ENCODE results near the gene KATNIP. TPM values are rescaled to one million over a fixed set of nuclear protein-coding genes. Genes with fewer than 3 reads are reported as not detected.
"Not testable (repeated sequence)": the region's sequence is repeated elsewhere in the genome, so short reads cannot be mapped to it uniquely, and the experiment has no call there.

KATNIP gene
- total RNA-seq, 1 donor from 2014 or later: 22.6 TPM

DNA sequence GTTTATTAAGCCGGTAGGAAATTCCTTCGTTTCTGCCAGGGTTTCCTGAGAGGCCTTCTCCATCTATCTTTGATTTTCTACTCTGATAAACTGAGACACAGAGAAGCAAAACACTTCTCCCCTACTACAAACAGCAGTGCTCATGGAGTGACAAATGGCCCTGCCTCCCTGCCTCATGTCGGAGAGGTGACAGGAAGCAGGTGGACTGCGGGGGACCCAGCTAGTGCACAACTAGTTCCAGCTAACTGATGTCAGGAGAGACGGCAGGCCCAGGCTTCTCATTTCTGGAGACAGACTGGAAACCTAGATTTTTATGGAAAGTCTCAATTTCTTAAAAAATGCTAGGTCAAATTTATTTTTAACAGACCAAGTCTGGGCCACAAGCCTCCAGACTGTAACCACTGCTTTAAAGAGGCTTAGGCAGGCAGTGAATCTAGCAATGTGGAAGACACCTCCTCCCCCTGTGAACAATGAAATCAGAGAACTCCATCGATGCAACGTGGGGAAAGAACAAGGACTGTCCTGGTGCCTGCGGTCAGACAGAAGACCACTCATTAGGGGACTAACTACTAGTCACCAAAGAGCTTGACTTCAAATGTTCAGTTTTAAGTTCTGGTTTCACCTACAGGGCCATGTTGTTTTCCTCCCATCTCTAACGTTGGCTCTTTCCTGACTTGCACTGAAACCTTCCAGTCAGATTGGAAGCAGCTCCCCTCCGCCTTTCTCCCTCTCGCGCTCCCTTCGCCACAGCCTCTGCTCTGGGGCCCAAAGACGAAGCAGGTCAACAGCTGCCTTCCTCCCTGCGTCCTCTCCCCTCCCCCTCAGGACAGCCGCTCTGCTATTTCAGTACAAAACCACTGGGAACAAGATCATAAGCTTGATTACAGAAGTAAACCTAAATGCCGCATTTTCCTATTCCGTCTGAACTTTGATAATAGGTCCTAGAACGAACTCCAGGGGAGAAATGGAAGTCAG, 17.8 kb upstream of the KATNIP start:
- intact Hi-C loops (cut with DNase I): no loop called here
- DNase-seq (ENCODE audit: low spot score): peak; percentile 41

DNA sequence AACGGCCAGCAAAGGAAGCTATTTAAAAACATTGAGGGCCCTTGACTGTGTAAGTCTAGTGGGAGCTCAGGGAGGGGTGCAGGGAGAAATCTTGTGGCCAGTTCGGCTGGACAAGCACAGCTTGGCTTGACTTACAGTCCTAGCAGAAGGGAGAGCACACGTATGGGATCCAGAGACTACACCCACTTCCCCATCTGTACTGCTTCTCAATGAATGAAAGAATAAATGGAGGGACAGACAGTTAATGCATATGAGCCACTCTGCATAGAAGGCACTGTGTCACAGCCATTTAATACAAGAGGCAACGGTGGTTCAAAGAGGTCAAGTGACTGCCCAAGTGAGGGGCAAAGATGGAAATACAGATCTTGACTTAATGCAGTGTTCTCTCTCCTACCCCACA, 15.7 kb upstream of the KATNIP start:
- intact Hi-C loops (cut with DNase I): no loop called here
- peak; percentile 29 for DNase-seq (ENCODE audit: low spot score)

DNA sequence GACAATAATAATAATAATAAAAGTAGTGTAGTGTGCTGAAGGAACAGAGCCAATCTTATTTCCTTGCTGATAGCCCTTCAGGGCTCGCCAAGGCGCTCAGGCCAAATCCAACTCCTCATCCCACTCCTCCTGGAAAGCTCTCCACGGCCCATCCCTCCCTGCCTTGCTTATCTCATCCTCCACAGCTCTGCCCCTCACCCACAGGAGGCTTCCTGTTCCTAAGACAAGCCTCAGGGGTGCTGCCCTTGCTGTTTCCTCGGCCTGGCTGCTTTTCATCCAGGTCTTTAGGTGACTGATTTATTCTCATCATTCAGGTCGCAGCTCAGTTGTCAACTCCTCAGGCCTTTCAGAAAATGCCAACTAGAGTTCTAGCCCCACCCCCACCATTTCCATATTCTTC, 11.4 kb upstream of the KATNIP start:
- DNase-seq (ENCODE audit: low spot score): no peak
- intact Hi-C loops (cut with DNase I): no loop called here

DNA sequence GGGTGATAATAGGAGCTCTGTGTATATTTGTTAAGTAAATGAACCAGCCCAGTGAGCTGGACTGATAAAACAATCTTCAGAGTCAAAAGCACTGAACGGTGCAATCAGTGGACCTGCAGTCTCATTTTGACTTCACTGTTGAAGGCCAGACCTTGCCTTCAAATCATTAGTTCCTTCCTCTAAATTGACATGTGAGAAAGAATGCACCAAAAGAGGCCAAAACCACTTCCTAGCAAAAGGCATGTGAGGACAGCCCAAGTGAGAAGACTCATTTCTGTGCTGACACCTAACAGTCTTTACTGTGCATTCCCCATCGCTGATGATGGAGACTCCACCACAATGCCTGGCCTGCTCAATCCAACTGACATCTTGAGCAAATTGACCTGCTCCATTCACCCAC, 10.8 kb upstream of the KATNIP start:
- intact Hi-C loops (cut with DNase I): no loop called here
- no peak for DNase-seq (ENCODE audit: low spot score)

DNA sequence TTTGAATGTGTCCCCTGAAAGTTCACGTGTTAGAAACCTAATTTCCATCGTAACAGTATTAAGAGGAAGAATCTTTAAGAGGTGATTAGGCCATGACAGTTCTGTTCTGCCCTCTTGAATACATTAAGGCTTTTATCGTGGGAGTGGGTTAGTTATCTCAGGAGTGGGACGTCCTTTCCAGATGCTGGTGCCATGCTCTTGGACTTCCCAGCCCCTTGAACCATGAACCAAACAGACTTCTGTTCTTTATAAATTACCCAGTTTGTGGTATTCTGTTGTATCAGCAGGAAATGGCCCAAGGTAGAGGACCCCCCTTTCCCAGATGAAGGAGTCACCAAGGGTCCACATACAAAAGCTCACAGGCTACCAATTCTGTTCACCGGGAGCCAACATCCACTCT, 10.3 kb upstream of the KATNIP start:
- DNase-seq (ENCODE audit: low spot score): no peak
- intact Hi-C loops (cut with DNase I): no loop called here

DNA sequence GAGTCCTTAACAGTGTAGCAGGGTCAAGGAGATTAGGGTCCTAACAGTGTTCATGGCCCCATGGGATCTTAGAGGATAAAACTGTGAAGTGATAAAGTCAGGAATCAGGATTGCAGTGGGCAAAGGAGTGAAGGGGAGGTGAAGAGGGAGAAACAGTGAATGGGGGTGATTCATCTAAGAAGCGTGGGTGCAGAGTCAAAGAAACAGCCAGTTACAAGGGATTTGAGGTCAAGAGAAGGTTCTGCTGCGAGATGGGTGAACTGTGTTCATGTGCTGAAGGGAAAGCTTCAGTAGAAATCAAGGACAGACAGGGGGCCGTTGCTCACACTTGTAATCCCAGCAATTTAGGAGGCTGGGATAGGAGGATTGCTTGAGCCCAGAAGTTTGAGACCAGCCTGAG, 6.1 kb upstream of the KATNIP start:
- intact Hi-C loops (cut with DNase I): no loop called here
- no peak for DNase-seq (ENCODE audit: low spot score)

DNA sequence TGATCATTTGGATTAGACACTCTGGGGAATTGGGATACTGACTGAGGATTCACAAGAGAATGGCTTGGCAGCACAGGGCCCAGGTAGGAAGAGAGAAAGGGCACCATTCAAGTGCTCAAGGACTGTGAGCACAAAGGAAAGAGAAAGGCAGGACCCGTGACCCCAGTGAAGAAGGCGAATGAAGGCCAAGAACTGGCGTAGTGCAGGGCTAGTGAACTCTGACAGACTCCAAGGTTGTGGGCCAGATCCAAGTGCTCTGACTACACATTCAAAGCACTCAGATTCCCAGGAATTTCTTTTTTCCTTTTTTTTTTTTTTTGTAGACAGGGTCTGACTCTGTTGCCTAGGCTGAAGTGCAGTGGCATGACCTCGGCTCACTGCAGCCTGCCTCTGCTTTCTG, 5.3 kb upstream of the KATNIP start:
- intact Hi-C loops (cut with DNase I): no loop called here
- DNase-seq (ENCODE audit: low spot score): no peak

DNA sequence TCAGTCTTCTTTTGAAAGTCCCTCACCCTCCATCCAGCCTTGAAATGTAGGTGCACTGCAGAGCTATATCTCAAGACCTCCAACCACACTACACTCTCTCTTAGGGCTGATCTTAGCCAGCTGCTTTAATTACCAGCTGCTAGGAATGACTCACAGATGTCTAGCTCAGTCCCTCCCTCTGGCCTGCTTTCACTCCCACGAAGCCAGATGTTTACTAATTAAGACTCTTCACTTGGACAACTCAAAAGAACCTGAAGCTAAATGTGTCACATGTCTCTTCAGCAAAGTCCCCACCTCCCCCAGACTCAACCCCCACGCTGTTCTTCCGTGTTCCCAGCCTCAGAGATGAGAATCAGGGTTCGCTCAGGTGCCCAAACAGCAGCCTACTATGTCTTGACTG, 2.8 kb upstream of the KATNIP start:
- no peak for DNase-seq (ENCODE audit: low spot score)
- intact Hi-C loops (cut with DNase I): no loop called here

DNA sequence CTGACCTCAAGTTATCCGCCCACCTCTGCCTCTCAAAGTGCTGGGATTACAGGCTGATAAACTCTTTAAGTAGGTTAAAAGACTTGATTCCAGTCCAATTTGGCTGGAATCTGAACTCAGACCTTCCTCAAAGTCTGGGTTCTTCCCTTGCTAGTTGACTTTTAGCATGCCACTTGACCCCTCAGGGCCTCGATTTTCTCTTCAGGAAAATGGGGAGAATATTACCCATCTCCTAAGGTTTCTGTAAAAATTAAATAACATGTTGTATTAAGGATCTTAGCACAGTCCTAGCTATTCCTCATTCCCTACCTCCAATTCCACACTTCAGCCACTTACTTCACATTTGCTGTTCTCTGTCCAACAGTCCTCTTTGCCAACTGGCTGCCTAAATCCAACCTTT, 2.1 kb upstream of the KATNIP start:
- no peak for DNase-seq (ENCODE audit: low spot score)
- intact Hi-C loops (cut with DNase I): no loop called here

DNA sequence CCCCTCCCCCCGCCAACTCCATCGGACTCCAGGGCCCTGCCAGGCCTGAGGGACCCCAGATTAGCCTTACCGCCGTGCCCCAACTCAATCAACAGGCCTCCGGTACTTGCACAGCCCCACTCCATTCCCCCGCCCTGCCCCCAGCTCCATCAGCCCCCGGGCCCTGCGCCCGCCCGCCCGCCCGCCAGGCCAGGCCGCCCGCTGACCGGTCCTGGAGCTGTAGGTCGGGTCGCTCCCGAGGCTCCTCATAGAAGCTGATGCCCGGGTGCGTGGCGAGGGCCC, 539 bp upstream of the KATNIP start:
- DNase-seq (ENCODE audit: low spot score): no peak

DNA sequence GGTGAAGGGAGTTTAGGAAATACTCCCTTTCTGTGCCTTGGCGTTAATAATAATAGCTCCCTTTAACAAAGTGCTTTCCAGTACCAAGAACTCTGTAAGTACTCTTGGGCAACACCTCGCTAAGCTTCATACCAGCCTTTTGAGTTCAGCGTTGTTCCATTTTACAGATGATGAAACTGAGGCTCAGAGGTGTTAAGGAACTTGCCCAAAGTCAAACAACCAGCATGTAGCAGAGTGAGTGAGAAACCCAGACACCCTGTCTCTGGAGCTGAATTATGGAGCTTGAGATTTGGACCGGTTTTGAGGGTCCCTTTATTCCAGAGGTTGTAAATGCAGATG, 607 bp downstream of the KATNIP start:
- DNase-seq (ENCODE audit: low spot score): no peak
- intact Hi-C loops (cut with DNase I): no loop called here

More for the DNA sequence above, 539 bp upstream of the KATNIP start:
- intact Hi-C loops (cut with DNase I): no loop called here

DNA sequence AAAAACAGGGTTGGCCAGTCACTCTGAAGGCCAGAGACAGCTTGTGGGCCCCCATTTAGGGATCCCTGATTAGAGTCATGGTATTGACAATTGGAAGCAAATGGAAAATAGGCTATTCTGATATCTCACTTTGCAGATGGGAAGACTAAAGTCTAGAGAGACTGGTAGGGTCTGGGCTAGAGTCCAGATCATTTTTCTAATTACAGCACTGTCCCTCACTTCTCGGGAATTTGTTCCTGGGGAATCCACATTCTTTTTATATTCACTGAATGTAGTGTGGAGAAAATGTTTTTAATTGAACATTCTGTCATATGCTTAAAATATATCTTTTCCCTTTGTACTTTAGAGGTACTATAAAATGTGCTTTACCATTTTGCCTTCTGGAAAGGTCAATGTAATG, 1.1 kb downstream of the KATNIP start:
- intact Hi-C loops (cut with DNase I): no loop called here
- no peak for DNase-seq (ENCODE audit: low spot score)

DNA sequence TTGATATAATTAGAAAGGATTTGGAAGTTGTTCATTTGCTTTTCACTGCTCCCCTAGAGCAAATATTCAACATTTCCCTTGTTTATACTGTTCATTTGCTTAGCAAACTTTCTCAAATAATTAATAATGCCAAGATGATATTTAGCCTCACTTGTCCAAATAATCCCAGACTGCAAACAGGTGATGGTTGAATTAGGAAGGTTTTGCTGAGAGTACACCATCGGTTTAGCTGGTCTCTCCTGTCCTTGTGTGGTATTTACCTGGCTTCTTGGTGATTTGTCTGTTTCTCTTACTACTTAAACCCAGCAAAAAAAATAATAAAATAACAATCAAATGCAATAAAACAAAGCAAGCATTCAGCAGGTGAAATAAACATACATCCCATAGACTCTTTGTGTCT, 6.5 kb downstream of the KATNIP start:
- intact Hi-C loops (cut with DNase I): no loop called here
- DNase-seq (ENCODE audit: low spot score): no peak

DNA sequence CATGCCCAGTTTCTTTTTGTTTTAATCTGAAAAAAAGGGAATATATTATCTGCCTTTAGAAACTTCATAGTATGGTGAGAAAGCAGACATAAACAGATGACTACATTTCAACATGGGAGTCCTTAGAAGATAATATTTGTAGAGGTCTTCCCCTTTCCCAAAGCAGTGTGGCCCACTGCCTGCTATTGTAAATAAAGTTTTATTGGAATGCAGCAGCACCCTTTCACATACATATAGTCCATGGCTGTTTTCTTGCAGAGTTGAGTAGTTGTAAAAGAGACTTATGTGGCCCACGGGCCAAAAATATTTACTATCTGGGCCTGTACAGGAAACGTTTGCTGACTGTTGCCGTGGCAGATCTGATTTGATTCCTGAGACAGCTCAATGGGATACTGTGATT, 8.5 kb downstream of the KATNIP start:
- intact Hi-C loops (cut with DNase I): no loop called here
- DNase-seq (ENCODE audit: low spot score): no peak

DNA sequence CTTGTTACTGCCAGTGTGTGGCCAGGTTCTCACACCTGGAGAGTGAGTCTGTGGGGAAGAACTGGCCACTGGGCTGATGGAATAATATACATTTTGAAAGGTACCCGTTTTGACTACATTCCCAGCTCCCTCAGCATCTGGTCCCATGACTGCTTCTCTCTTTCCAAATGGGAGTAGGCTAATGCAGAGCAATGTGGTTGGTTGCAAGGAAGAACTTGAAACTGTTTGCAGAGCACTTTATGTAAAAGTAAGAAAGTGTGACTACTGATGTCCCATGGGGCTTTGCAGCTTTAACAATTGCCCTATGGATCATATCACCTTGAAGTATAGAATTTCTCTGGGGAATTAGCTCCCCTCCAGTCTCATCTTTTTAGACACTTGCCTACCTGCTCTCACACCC, 9.0 kb downstream of the KATNIP start:
- intact Hi-C loops (cut with DNase I): no loop called here
- no peak for DNase-seq (ENCODE audit: low spot score)

DNA sequence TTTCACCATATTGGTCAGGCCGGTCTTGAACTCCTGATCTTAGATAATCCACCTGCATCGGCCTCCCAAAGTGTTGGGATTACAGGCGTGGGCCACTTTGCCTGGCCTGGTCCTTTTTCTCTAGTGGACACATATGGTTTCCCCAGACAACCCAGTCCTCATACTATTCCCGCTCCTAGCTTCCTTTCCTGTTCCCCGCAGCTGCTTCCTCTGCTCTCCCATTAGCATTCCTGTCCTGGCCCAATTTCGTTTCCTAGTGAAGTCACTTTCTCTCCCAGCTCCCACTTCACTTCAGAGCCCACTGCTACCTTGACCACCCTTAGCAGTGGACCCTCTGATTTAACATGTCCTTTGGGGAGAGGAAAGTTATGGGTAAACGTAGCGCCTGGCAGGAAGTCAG, 11.3 kb downstream of the KATNIP start:
- no peak for DNase-seq (ENCODE audit: low spot score)
- intact Hi-C loops (cut with DNase I): no loop called here

DNA sequence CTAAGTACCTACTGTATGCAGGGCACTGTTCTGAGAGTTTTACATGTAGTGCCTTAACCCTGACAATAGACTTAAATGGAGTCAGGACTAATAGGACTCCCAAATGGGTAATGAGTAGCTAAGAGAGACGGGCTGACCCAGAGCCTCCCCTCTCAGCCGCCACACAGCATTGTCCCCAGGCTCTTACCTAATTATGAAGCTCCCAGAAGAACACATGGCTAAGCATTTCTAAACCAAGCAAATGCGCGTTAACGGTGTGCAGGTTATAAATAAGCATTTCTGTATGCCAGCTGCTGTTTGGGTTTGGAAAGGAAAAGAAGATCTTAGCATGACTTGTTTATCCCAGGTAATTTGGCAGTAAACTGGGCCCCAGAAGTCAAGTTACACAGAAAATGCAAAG, 14.3 kb downstream of the KATNIP start:
- DNase-seq (ENCODE audit: low spot score): no peak
- intact Hi-C loops (cut with DNase I): no loop called here

DNA sequence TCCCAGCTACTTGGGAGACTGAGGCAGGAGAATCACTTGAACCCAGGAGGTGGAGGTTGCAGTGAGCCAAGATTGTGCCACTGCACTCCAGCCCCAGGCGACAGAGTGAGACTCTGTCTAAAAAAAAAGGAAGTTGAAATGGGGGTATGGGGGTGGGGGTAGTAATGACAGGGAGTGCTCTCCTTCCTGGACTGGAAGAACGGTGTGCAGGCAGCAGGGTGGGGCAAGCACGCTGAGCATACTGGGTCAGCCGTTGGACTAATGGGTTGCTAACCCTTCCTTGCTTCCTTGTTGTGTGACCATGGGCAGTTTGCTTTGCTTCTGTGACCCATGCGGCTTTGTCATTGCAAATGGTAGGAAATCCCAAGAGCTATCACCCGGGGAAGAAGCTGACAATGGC, 16.5 kb downstream of the KATNIP start:
- intact Hi-C loops (cut with DNase I): no loop called here
- DNase-seq (ENCODE audit: low spot score): no peak

DNA sequence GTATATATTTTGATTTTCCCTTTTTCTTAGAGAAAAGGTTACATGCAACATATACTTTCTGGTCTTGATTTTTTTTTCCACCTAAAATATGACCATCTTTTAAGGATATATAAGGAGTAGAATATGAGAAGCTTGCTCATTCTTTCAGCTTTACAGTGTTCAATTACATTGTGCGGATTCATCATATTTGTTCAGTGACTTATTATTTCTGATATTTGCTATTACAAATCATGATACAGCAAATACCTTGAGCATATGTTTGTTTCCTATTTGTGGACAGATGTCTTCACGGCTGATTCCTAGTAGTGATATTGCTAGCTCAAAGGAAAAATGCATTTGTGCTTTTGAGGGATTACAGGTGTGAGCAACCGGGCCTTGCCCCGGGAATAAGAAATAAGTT, 18.1 kb downstream of the KATNIP start:
- intact Hi-C loops (cut with DNase I): no loop called here
- DNase-seq (ENCODE audit: low spot score): no peak

DNA sequence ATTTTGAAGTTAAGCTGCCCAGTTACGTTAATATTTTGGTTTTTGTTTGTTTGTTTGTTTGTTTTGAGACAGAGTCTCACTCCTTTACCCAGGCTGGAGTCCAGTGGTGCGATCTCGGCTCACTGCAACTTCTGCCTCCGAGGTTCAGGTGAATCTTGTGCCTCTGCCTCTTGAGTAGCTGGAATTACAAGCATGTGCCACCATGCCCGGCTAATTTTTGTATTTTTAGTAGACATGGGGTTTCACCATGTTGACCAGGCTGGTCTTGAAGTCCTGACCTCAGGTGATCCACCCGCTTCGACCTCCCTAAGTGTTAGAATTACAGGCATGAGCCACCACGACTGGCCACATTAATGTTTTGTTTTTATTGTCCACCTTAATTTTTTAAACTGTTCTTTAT, 21.0 kb downstream of the KATNIP start:
- intact Hi-C loops (cut with DNase I); DNase-seq (ENCODE audit: low spot score): not testable (repeated sequence)

DNA sequence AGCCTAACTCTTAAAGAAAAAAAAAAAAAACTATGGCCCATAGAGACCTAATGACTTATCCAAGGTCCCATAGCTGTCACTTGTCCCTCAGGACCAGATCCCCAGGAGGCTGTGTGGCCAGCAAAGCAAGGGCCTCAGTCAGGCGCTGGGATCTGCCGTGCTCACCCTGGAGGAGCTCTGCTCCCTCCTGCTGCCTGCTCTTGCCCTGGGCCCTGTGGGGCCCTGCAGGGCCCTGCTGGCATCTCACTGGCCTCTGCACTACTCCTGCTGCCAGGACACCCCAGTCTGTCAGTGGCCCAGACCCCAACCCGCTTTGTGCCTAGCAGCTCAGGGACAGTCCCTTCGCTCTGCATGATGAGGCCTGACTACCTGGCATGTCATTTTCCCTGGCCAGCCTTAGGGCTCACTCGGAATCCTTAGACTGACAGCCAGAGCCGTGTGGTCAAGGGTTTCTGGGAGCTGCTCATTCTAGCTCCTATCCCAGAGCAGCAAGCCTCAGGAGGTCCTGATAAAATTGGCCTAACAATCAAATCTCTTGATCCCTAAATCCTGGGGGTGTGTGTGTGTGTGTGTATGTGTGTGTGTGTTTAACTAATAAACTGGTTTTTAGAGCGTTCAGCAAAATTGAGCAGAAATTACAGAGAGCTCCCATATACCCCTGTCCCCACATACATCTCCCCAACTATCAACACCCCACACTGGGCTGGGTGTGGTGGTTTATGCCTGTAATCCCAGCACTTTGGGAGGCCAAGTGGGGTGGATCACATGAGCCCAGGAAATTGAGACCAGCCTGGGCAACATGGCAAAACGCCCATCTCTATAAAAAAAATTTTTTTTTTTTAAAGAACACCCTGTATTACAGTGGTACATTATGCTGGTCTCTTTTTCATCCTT, 21.7 kb downstream of the KATNIP start:
- intact Hi-C loops (cut with DNase I): no loop called here
- DNase-seq (ENCODE audit: low spot score): no peak
